ENCODE results near the gene RAI1.

The RAI1 gene

GRCh38 chr17:17732444-17732843 is 51.2 kb downstream of the RAI1 start:
- DNase-seq (ENCODE audit: low read depth): no peak

- DNase-seq (ENCODE audit: low read depth): peak; percentile 50
Measured at GRCh38 chr17:17732892-17733670, 51.8 kb downstream of the RAI1 start.

- no peak for DNase-seq (ENCODE audit: low read depth)
Measured at GRCh38 chr17:17736205-17737183, 55.2 kb downstream of the RAI1 start.

GRCh38 chr17:17737961-17738894 is 57.0 kb downstream of the RAI1 start:
- DNase-seq (ENCODE audit: low read depth): no peak

- DNase-seq (ENCODE audit: low read depth): no peak
Measured at GRCh38 chr17:17738901-17739300, 57.6 kb downstream of the RAI1 start.

GRCh38 chr17:17739388-17740066 is 58.3 kb downstream of the RAI1 start:
- no peak for DNase-seq (ENCODE audit: low read depth)

- no peak for DNase-seq (ENCODE audit: low read depth)
Measured at GRCh38 chr17:17740615-17741348, 59.5 kb downstream of the RAI1 start.

- DNase-seq (ENCODE audit: low read depth): no peak
Measured at GRCh38 chr17:17741349-17742023, 60.2 kb downstream of the RAI1 start.

GRCh38 chr17:17742133-17742621 is 60.9 kb downstream of the RAI1 start:
- no peak for DNase-seq (ENCODE audit: low read depth)

- DNase-seq (ENCODE audit: low read depth): no peak
Measured at GRCh38 chr17:17742688-17743390, 61.6 kb downstream of the RAI1 start.

GRCh38 chr17:17743391-17744112 is 62.3 kb downstream of the RAI1 start:
- DNase-seq (ENCODE audit: low read depth): no peak

GRCh38 chr17:17744116-17744515 is 62.9 kb downstream of the RAI1 start:
- DNase-seq (ENCODE audit: low read depth): no peak

GRCh38 chr17:17745476-17746455 is 64.5 kb downstream of the RAI1 start:
- no peak for DNase-seq (ENCODE audit: low read depth)

- DNase-seq (ENCODE audit: low read depth): no peak
Measured at GRCh38 chr17:17748179-17748578, 66.9 kb downstream of the RAI1 start.

- DNase-seq (ENCODE audit: low read depth): no peak
Measured at GRCh38 chr17:17748604-17749003, 67.3 kb downstream of the RAI1 start.

GRCh38 chr17:17749025-17749772 is 67.9 kb downstream of the RAI1 start:
- DNase-seq (ENCODE audit: low read depth): no peak

- DNase-seq (ENCODE audit: low read depth): no peak
Measured at GRCh38 chr17:17749921-17750320, 68.7 kb downstream of the RAI1 start.

Data from non-pigmented ciliary epithelial cell (primary cell).